T-helper 17 cell (primary cell): ENCODE results near the gene NLRC5. TPM values are rescaled to one million over a fixed set of nuclear protein-coding genes. Genes with fewer than 3 reads are reported as not detected.
A peak's percentile ranks its signal among the peaks of the same experiment; 100 is the strongest.
"Not testable (repeated sequence)": the region's sequence is repeated elsewhere in the genome, so short reads cannot be mapped to it uniquely, and the experiment has no call there.

Source experiments
- ATAC-seq: fragments of 150-1000 bp; cut with Tn5 transposase; 2 replicates; pipeline ENCODE4 v1.10.0; 2021; ENCODE audit warnings: mild to moderate bottlenecking, moderate library complexity
- DNase-seq, 3 donors: peaks; one replicate each; pipeline versions ENCODE4 v3.0.0 to v3.0.0-alpha.2; 2020 to 2021
- H3K9me3 ChIP-seq: one replicate; pipeline ENCODE4 v1.7.0; 2013; ENCODE audit warnings: low read length, mild to moderate bottlenecking; ENCODE audit not compliant: control insufficient read depth, poor library complexity, severe bottlenecking
- H3K27ac Mint-ChIP-seq: one replicate; pipeline ENCODE4 v1.8.0; 2022; ENCODE audit warnings: mild to moderate bottlenecking, moderate library complexity, mixed read lengths
- H3K27me3 Mint-ChIP-seq: one replicate; pipeline ENCODE4 v1.8.0; 2022; ENCODE audit warnings: mixed read lengths
- H3K36me3 Mint-ChIP-seq: one replicate; pipeline ENCODE4 v1.8.0; 2022; ENCODE audit warnings: low read depth, mixed read lengths
- H3K4me1 Mint-ChIP-seq: one replicate; pipeline ENCODE4 v1.8.0; 2022; ENCODE audit warnings: mild to moderate bottlenecking, mixed read lengths
- H3K4me3 Mint-ChIP-seq: one replicate; pipeline ENCODE4 v1.8.0; 2022; ENCODE audit warnings: mild to moderate bottlenecking, moderate library complexity, mixed read lengths
- total RNA-seq, 4 donors: library from RNA in 2 of 4; stranded (reverse) in 2 of 4; gene quantifications; one replicate each; pipeline ENCODE4 v1.2.3 and lab custom pipeline; 2022 to 2026

Gene NLRC5
- total RNA-seq, 2 donors from 2014 or later: 381 to 578 TPM

DNA sequence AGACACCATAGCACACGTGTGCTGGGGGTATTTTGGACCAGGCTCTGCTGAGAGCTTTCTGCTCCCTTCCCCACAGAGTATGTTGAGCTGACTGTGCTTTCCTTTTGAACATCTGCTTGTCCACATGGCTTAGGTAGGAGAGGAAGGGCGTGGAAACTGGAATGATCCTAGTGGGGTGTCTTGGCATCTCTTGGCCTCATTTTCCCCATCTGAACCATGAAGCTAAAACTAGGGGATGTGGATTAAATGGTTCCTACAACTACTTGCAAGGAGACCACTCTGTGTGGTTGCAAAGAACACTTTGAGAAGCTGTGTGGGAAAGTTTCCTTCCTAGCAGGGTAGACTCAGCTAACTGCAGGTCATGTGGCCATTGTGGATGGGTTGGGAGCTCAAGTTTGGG is 6.7 kb upstream of the NLRC5 start:
- no peaks in the 10 kb centered on the region for H3K27me3 Mint-ChIP-seq
- peaks cover 49% of the 10 kb centered on the region for H3K4me1 Mint-ChIP-seq
- no peaks in the 10 kb centered on the region for H3K9me3 ChIP-seq
- ATAC-seq (no peak), DNase-seq (no peak)
- H3K4me3 Mint-ChIP-seq: no peak overlapping the region
- H3K36me3 Mint-ChIP-seq: peaks cover 6% of the 10 kb centered on the region
- H3K27ac Mint-ChIP-seq: peak overlapping the region; percentile 61

- Mint-ChIP-seq H3K27me3 (no peaks in the 10 kb centered on the region), H3K4me1 (peaks cover 55% of the 10 kb centered on the region), H3K36me3 (peaks cover 6% of the 10 kb centered on the region), H3K4me3 (no peak overlapping the region), H3K27ac (peak overlapping the region; percentile 21)
- ATAC-seq (no peak), DNase-seq (no peak)
- no peaks in the 10 kb centered on the region for H3K9me3 ChIP-seq
Observed at GRCh38 chr16:56983211-56983751, 6.1 kb upstream of the NLRC5 start.

DNA sequence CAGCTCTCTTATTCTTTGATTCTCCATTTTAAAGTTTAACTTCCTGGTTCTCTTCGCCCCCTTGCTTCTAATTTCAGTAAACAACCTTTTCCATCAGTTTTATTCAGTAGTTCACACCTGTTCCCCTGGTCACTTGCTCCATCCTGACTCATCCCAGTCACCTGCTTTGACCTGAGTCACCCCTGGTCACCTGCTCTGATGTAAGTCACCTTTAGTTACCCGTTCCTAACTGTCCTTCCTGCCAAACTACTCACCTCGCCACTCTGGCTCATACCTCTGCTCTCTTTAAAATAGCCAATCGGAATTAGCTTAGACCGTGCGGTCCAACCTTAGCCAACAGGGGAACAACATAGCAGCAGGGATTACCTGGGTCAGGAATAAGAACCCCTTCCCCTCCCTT is 4.7 kb upstream of the NLRC5 start:
- H3K9me3 ChIP-seq: no peaks in the 10 kb centered on the region
- Mint-ChIP-seq H3K27ac (peak overlapping the region; percentile 98), H3K36me3 (peaks cover 6% of the 10 kb centered on the region), H3K4me1 (peaks cover 60% of the 10 kb centered on the region), H3K27me3 (no peaks in the 10 kb centered on the region), H3K4me3 (peak overlapping the region; percentile 31)
- no peak for ATAC-seq
- no peak for DNase-seq

DNA sequence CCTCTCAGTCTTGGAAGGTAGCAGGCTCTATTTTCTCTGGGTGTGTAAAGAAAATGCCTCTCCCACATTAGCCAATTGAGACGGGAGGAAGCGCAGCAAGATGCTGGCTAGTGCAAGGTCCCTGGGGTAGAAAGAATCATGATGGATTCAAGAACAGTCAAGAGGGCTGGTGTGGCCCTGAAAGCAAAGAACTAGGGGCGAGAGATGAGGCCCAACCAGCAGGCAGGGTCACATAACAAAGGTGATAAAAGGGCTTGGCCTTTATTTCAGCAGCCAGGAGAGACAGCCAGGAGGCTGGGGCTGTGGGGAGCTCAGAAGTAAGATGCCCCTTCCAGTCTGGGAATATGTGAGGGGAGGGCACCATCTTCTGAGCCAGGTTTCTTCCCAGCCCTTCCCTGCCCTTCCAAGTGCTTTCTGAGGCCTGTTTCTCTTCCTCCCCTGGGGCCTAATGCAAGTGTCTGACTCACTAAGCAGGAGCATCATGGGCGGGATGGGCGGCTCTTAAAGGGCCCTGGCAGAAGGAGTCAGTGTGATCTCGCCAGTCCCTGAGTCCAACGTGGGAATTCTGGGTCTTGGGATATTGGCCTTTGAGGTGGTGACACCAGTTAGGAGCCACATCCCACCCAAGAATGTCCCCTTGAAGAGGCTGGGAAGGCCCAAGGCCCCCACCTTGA is 3.9 kb upstream of the NLRC5 start:
- Mint-ChIP-seq H3K36me3 (peaks cover 6% of the 10 kb centered on the region), H3K27ac (peak overlapping the region; percentile 98), H3K4me1 (peaks cover 59% of the 10 kb centered on the region), H3K4me3 (no peak overlapping the region), H3K27me3 (no peaks in the 10 kb centered on the region)
- no peak for DNase-seq
- no peaks in the 10 kb centered on the region for H3K9me3 ChIP-seq
- ATAC-seq: no peak

- DNase-seq: no peak
- H3K36me3 Mint-ChIP-seq: peaks cover 6% of the 10 kb centered on the region
- no peak overlapping the region for H3K4me3 Mint-ChIP-seq
- no peaks in the 10 kb centered on the region for H3K27me3 Mint-ChIP-seq
- ATAC-seq: no peak
- H3K27ac Mint-ChIP-seq: peak overlapping the region; percentile 98
- H3K9me3 ChIP-seq: no peaks in the 10 kb centered on the region
- H3K4me1 Mint-ChIP-seq: peaks cover 59% of the 10 kb centered on the region
Observed at GRCh38 chr16:56985962-56986360, 3.4 kb upstream of the NLRC5 start.

DNA sequence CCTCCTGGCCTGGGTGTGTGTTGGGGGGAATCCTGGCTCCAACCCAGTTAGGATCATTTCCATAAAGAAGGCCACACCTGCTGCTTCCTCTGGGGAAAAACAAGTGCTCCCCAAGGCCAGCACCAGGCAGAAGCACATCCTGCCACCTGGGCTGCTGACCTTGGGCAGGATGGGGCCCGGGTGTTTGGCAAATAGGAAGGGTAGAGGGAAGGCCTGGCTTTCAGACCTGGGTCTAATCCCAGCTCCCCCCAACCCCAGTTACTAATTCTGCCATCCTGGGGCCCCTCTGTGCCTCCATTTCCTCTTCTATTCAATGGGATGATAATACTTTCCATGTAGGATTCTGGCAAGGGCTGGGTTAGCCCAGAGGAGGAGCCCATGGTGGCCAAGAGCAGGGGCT is 3.0 kb upstream of the NLRC5 start:
- Mint-ChIP-seq H3K36me3 (peaks cover 6% of the 10 kb centered on the region), H3K4me1 (peaks cover 57% of the 10 kb centered on the region), H3K27ac (peak overlapping the region; percentile 98), H3K4me3 (peak overlapping the region; percentile 96), H3K27me3 (no peaks in the 10 kb centered on the region)
- ATAC-seq (no peak), DNase-seq (no peak)
- no peaks in the 10 kb centered on the region for H3K9me3 ChIP-seq

- H3K4me1 Mint-ChIP-seq: peaks cover 56% of the 10 kb centered on the region
- peak overlapping the region; percentile 98 for H3K27ac Mint-ChIP-seq
- not testable (repeated sequence) for DNase-seq, H3K36me3 Mint-ChIP-seq, H3K9me3 ChIP-seq, ATAC-seq, H3K27me3 Mint-ChIP-seq
- peak overlapping the region; percentile 96 for H3K4me3 Mint-ChIP-seq
Observed at GRCh38 chr16:56986908-56987307, 2.4 kb upstream of the NLRC5 start.

- peaks cover 6% of the 10 kb centered on the region for H3K36me3 Mint-ChIP-seq
- no peak for DNase-seq
- H3K4me3 Mint-ChIP-seq: peak overlapping the region; percentile 96
- ATAC-seq: no peak
- no peaks in the 10 kb centered on the region for H3K27me3 Mint-ChIP-seq
- H3K27ac Mint-ChIP-seq: peak overlapping the region; percentile 98
- no peaks in the 10 kb centered on the region for H3K9me3 ChIP-seq
- H3K4me1 Mint-ChIP-seq: peaks cover 54% of the 10 kb centered on the region
Observed at GRCh38 chr16:56987692-56988091, 1.7 kb upstream of the NLRC5 start.

DNA sequence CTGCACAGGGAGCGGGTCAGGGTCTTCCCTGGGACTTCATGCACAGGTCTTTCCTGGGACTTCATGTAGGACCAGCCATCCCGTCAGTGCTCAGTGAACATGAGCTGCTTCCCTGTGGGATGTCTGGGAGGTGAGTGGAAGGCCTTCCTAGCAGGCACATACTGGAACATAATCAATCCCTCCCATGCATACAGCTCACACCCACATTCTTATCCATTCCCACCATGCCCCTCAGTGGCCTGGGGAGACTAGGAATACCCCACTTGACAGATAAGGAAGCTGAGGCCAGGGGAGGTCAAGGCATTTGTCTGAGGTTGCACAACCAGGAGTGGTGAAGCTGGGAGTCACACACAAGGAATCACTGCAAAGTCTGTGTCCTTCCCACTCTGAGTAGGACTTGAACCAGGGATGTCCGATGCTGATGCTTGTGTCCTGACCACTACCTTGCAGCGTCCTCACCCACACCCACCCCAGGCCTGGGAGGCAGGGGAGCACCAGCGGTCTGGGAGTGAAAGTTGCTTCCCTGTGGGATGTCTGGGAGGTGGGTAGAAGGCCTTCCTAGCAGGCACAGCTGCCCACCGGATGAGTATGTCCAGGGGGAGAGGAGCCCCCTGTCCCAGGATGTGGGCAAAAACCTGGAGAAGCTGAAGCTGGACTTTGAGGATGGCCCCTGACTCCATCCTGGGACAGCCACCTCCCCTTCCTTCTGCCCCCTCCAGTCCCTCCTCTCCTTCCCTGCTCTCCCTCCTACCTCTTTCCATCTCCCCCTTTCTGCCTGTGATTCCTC is 1.0 kb upstream of the NLRC5 start:
- DNase-seq: no peak

GRCh38 chr16:56989988-56990387 is 631 bp downstream of the NLRC5 start:
- peaks cover 10% of the 10 kb centered on the region for H3K36me3 Mint-ChIP-seq
- no peaks in the 10 kb centered on the region for H3K27me3 Mint-ChIP-seq
- H3K4me1 Mint-ChIP-seq: peaks cover 65% of the 10 kb centered on the region
- peak overlapping the region; percentile 96 for H3K4me3 Mint-ChIP-seq
- H3K27ac Mint-ChIP-seq: peak overlapping the region; percentile 98
- ATAC-seq: no peak
- H3K9me3 ChIP-seq: no peaks in the 10 kb centered on the region
- no peak for DNase-seq

More for the DNA sequence above, 1.0 kb upstream of the NLRC5 start:
- no peaks in the 10 kb centered on the region for H3K9me3 ChIP-seq
- H3K4me3 Mint-ChIP-seq: peak overlapping the region; percentile 96
- peaks cover 57% of the 10 kb centered on the region for H3K4me1 Mint-ChIP-seq
- peak overlapping the region; percentile 98 for H3K27ac Mint-ChIP-seq
- ATAC-seq: no peak
- peaks cover 9% of the 10 kb centered on the region for H3K36me3 Mint-ChIP-seq
- H3K27me3 Mint-ChIP-seq: no peaks in the 10 kb centered on the region

DNA sequence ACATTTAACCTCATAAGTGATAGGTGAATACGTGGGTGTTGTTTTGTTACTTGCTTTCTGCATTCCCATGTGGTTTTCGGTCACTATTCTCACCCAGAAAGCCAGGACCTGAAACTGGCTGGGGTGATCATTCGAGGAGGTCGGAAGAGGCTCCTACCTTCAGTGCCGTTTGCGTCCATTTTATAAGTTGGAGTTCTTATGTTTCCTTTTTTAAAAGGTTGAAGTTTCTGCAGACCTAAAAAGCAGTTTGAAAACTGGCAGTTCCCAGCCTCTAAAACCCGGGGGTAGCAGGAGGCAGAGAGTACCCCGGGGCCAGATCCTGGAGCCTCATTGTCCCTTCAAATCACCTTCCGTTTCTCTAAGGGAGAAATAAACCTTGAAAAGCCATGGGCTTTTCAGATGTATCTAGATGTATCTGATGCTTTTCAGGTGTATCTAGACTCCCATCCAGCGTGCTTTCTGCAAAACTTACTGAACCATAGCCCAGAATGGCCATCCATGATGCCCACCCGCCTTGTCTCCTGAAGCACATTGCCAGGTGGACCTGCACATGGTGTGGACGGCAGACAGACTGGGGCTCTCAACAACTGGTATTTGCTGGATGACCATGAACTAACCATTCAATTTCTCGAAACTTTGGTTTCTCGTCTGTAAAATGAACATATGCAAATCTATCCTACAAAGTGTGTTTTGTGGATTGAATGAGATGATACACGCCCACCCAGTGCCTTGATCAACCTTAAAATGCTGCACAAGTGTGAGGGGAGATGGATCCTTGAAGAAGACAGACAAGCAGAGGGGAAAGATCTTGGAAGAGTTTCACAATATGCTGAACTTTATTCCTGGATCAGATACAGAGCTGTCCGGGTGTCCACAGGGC is 1.3 kb downstream of the NLRC5 start:
- H3K9me3 ChIP-seq: no peaks in the 10 kb centered on the region
- H3K27ac Mint-ChIP-seq: peak overlapping the region; percentile 98
- DNase-seq: no peak
- H3K4me1 Mint-ChIP-seq: peaks cover 61% of the 10 kb centered on the region
- ATAC-seq: no peak
- peak overlapping the region; percentile 96 for H3K4me3 Mint-ChIP-seq
- H3K27me3 Mint-ChIP-seq: no peaks in the 10 kb centered on the region
- peaks cover 10% of the 10 kb centered on the region for H3K36me3 Mint-ChIP-seq

DNA sequence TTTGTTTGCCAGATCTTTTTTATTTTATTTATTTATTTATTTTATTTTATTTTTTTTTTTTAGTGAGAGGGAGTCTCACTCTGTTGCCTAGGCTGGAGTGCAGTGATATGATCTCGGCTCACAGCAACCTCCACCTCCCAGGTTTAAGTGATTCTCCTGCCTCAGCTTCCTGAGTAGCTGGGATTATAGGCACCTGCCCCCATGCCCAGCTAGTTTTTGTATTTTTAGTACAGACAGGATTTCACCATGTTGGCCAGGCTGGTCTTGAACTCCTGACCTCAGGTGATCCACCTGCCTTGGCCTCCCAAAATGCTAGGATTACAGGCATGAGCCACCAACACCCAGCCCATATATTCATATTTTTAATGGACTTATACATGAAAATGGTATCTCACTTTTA is 3.1 kb downstream of the NLRC5 start:
- Mint-ChIP-seq H3K4me1 (peaks cover 66% of the 10 kb centered on the region), H3K4me3 (peak overlapping the region; percentile 96), H3K36me3 (peaks cover 10% of the 10 kb centered on the region), H3K27ac (peak overlapping the region; percentile 98)
- ATAC-seq, H3K9me3 ChIP-seq, H3K27me3 Mint-ChIP-seq, DNase-seq: not testable (repeated sequence)

- ATAC-seq (no peak), DNase-seq (no peak)
- no peaks in the 10 kb centered on the region for H3K9me3 ChIP-seq
- H3K36me3 Mint-ChIP-seq: peaks cover 10% of the 10 kb centered on the region
- no peaks in the 10 kb centered on the region for H3K27me3 Mint-ChIP-seq
- H3K27ac Mint-ChIP-seq: peak overlapping the region; percentile 98
- peaks cover 61% of the 10 kb centered on the region for H3K4me1 Mint-ChIP-seq
- H3K4me3 Mint-ChIP-seq: peak overlapping the region; percentile 92
Observed at GRCh38 chr16:56993204-56993603, 3.8 kb downstream of the NLRC5 start.
